ENCODE data around the gene MALSU1.

The MALSU1 gene

GRCh38 chr7:23298885-23299769, at the start of gene MALSU1:
TSS of gene MALSU1 (plus strand) at chr7:23299339. CDS start at chr7:23299353, 14 bp downstream.
- Histone ChIP-seq H3K4me1 (ENCODE audit: insufficient read depth, low read length, severe bottlenecking) (peaks cover 26% of the 10 kb centered on the region), H3K27ac (ENCODE audit: low read depth, low read length, poor library complexity, severe bottlenecking) (peak within 1 kb of the TSS; percentile 54), H3K36me3 (ENCODE audit: insufficient read depth, low read length) (peaks cover 24% of the 10 kb centered on the region), H3K9me3 (ENCODE audit: low read length) (no peaks in the 10 kb centered on the region), H3K4me2 (ENCODE audit: low read length) (peak within 1 kb of the TSS; percentile 95), H4K20me1 (ENCODE audit: insufficient read depth, low read length) (no peaks in the 10 kb centered on the region), H3K27me3 (ENCODE audit: insufficient read depth, low read length) (no peaks in the 10 kb centered on the region), H3K9me2 (ENCODE audit: low read depth, low read length) (no peaks in the 10 kb centered on the region), H2AFZ (ENCODE audit: low read length) (peak within 1 kb of the TSS; percentile 59), H3K4me3 (ENCODE audit: low read depth, low read length, poor library complexity, severe bottlenecking) (peak within 1 kb of the TSS; percentile 82), H3K79me2 (ENCODE audit: insufficient read depth, low read length) (peaks cover 21% of the 10 kb centered on the region), H3K9ac (ENCODE audit: low read length) (peak within 1 kb of the TSS; percentile 82), H3F3A (ENCODE audit: insufficient read depth, low read length) (no peaks in the 10 kb centered on the region)
- TF ChIP-seq, protein P1, sequence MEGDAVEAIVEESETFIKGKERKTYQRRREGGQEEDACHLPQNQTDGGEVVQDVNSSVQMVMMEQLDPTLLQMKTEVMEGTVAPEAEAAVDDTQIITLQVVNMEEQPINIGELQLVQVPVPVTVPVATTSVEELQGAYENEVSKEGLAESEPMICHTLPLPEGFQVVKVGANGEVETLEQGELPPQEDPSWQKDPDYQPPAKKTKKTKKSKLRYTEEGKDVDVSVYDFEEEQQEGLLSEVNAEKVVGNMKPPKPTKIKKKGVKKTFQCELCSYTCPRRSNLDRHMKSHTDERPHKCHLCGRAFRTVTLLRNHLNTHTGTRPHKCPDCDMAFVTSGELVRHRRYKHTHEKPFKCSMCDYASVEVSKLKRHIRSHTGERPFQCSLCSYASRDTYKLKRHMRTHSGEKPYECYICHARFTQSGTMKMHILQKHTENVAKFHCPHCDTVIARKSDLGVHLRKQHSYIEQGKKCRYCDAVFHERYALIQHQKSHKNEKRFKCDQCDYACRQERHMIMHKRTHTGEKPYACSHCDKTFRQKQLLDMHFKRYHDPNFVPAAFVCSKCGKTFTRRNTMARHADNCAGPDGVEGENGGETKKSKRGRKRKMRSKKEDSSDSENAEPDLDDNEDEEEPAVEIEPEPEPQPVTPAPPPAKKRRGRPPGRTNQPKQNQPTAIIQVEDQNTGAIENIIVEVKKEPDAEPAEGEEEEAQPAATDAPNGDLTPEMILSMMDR (IDR thresholded peaks at IDR 0.05; ENCODE audit: low read length): no peak
- no peak for TF ChIP-seq EZH2 (IDR thresholded peaks at IDR 0.05; ENCODE audit: borderline replicate concordance, low read length)

- Histone ChIP-seq H3K4me3 (ENCODE audit: low read depth, low read length, poor library complexity, severe bottlenecking) (no peak overlapping the region), H3K27me3 (ENCODE audit: insufficient read depth, low read length) (peaks cover 4% of the 10 kb centered on the region; the same call in 1 of the 2 replicates), H3K9me2 (ENCODE audit: low read depth, low read length) (no peaks in the 10 kb centered on the region), H3K79me2 (ENCODE audit: insufficient read depth, low read length) (no peaks in the 10 kb centered on the region), H3K36me3 (ENCODE audit: insufficient read depth, low read length) (no peaks in the 10 kb centered on the region), H3F3A (ENCODE audit: insufficient read depth, low read length) (no peaks in the 10 kb centered on the region), H3K9ac (ENCODE audit: low read length) (no peak overlapping the region), H2AFZ (ENCODE audit: low read length) (no peak overlapping the region), H3K4me2 (ENCODE audit: low read length) (no peak overlapping the region), H3K4me1 (ENCODE audit: insufficient read depth, low read length, severe bottlenecking) (no peaks in the 10 kb centered on the region), H4K20me1 (ENCODE audit: insufficient read depth, low read length) (no peaks in the 10 kb centered on the region), H3K9me3 (ENCODE audit: low read length) (no peaks in the 10 kb centered on the region; the same call in 1 of the 2 replicates), H3K27ac (ENCODE audit: low read depth, low read length, poor library complexity, severe bottlenecking) (no peak overlapping the region)
- TF ChIP-seq, protein P1 (IDR thresholded peaks at IDR 0.05; ENCODE audit: low read length): no peak
- no peak for TF ChIP-seq EZH2 (IDR thresholded peaks at IDR 0.05; ENCODE audit: borderline replicate concordance, low read length)
These were observed 49.7 kb upstream of the MALSU1 start for GRCh38 chr7:23249486-23249885.

DNA sequence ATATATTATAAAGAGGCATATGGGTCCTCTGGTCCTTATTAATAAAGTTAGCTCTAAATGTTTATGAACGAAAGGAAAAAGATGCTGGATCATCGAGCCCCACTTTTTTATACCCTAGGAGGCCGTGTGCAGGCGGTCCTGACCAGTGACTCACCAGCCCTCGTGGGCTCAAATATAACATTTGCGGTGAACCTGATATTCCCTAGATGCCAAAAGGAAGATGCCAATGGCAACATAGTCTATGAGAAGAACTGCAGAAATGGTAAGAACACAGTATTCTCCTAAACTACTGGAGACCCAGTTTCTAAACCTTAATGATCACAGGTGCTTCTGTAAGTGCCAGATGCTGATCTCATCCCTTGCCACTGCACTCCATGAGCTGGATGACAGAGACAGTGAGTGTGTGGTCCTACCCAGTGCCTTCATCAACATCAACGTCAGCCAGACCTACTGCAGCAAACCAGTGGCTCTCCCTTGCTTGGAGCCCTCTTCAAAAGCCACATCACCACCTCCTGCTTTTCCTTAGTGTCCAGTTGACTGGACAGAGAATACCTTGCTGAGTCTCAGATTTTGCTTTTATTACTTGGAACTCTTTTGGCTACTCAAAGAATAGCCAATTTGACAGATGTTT, 45.0 kb upstream of the MALSU1 start:
- no peaks in the 10 kb centered on the region for H3F3A ChIP-seq (ENCODE audit: insufficient read depth, low read length)
- no peaks in the 10 kb centered on the region for H4K20me1 ChIP-seq (ENCODE audit: insufficient read depth, low read length)
- TF ChIP-seq, protein P1 (IDR thresholded peaks at IDR 0.05; ENCODE audit: low read length): no peak
- no peak for TF ChIP-seq EZH2 (IDR thresholded peaks at IDR 0.05; ENCODE audit: borderline replicate concordance, low read length)
- H3K79me2 ChIP-seq (ENCODE audit: insufficient read depth, low read length): no peaks in the 10 kb centered on the region
- no peak overlapping the region for H2AFZ ChIP-seq (ENCODE audit: low read length)
- no peaks in the 10 kb centered on the region for H3K36me3 ChIP-seq (ENCODE audit: insufficient read depth, low read length)
- no peak overlapping the region for H3K9ac ChIP-seq (ENCODE audit: low read length)
- H3K4me2 ChIP-seq (ENCODE audit: low read length): no peak overlapping the region
- no peaks in the 10 kb centered on the region; the same call in 1 of the 2 replicates for H3K9me3 ChIP-seq (ENCODE audit: low read length)
- no peaks in the 10 kb centered on the region for H3K9me2 ChIP-seq (ENCODE audit: low read depth, low read length)
- H3K4me1 ChIP-seq (ENCODE audit: insufficient read depth, low read length, severe bottlenecking): no peaks in the 10 kb centered on the region
- H3K4me3 ChIP-seq (ENCODE audit: low read depth, low read length, poor library complexity, severe bottlenecking): no peak overlapping the region
- peaks cover 5% of the 10 kb centered on the region; the same call in 1 of the 2 replicates for H3K27me3 ChIP-seq (ENCODE audit: insufficient read depth, low read length)
- no peak overlapping the region for H3K27ac ChIP-seq (ENCODE audit: low read depth, low read length, poor library complexity, severe bottlenecking)
